ENCODE data around the gene EMID1. TPM values are rescaled to one million over a fixed set of nuclear protein-coding genes. Genes with fewer than 3 reads are reported as not detected.

EMID1 gene
- total RNA-seq, 2 donors from 2014 or later = 0.14 TPM; not detected in 1

DNA sequence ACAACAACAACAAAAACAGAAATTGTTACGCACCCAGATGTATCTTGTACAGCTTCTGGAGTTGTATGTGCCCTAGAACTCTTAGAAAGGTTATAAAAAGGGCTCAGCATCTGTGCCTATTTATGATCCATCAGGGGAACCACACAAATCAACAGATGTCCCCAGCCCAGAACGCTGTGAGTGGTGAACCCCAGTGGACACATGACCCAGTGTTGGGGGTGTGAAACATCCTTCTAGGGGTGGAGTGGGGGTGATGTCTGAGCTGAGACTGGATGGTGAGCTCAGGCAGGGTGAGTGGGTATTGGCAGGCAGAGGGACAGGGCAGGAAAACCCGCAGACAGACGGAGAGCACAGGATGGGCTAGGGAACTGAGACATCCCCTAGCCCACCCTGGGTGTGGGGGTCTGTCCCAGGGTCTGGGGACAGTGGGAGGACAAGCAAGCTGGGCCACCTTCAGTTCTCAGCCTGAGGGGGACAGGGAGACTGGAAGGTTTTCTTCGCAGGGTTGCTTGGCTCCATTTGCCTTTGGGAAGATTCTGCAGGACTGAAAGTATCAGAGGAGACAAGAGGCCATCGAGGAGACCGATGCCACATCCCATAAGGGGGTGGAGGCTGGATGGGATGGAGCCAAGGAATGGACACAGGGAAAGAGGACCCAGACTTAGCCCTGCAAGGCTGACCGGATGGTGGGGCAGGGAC is 5.8 kb upstream of the EMID1 start:
- Mint-ChIP-seq H3K36me3 (ENCODE audit: insufficient read depth in 2 of 2) (peaks cover 2 to 3% of the 10 kb centered on the region in 2 donors), H3K27ac (no peak overlapping the region), H3K4me3 (no peak overlapping the region), H3K27me3 (ENCODE audit: low read depth) (peaks cover 50% of the 10 kb centered on the region), H3K9me3 (no peaks in the 10 kb centered on the region), H3K4me1 (ENCODE audit: low read depth) (peaks cover 27% of the 10 kb centered on the region)
- ATAC-seq (replicated peaks in 1 of 2) = no peak
- no peak for DNase-seq

GRCh38 chr22:29200901-29201300 is 4.8 kb upstream of the EMID1 start:
- no peak for ATAC-seq (replicated peaks in 1 of 2)
- Mint-ChIP-seq H3K36me3 (ENCODE audit: insufficient read depth in 2 of 2) (no peaks in the 10 kb centered on the region), H3K27ac (no peak overlapping the region), H3K27me3 (ENCODE audit: low read depth) (peaks cover 52% of the 10 kb centered on the region), H3K9me3 (no peaks in the 10 kb centered on the region), H3K4me1 (ENCODE audit: low read depth) (peaks cover 27% of the 10 kb centered on the region), H3K4me3 (no peak overlapping the region)
- DNase-seq = no peak

DNA sequence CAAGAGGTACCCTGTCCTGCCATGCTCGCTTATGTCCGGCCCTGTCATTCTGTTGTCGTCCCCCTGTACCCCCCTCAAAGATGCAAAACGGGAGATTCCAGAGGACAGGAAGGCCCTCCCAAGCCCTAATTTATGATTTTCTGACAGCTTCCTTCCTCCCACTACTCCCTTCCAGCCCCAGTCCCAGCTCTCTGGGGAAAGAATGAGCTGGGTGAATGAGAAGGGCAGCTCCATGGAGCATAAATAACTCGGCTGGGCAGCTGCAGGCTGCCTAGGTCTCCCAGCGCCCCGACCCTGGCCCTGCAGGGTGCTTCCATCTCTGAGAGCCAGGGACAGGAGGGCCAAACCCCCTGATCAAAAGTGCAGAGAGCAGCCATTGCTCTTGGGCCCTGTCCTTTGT is 3.9 kb upstream of the EMID1 start:
- no peak overlapping the region for H3K27ac Mint-ChIP-seq
- peaks cover 60% of the 10 kb centered on the region for H3K27me3 Mint-ChIP-seq (ENCODE audit: low read depth)
- H3K9me3 Mint-ChIP-seq = no peaks in the 10 kb centered on the region

DNA sequence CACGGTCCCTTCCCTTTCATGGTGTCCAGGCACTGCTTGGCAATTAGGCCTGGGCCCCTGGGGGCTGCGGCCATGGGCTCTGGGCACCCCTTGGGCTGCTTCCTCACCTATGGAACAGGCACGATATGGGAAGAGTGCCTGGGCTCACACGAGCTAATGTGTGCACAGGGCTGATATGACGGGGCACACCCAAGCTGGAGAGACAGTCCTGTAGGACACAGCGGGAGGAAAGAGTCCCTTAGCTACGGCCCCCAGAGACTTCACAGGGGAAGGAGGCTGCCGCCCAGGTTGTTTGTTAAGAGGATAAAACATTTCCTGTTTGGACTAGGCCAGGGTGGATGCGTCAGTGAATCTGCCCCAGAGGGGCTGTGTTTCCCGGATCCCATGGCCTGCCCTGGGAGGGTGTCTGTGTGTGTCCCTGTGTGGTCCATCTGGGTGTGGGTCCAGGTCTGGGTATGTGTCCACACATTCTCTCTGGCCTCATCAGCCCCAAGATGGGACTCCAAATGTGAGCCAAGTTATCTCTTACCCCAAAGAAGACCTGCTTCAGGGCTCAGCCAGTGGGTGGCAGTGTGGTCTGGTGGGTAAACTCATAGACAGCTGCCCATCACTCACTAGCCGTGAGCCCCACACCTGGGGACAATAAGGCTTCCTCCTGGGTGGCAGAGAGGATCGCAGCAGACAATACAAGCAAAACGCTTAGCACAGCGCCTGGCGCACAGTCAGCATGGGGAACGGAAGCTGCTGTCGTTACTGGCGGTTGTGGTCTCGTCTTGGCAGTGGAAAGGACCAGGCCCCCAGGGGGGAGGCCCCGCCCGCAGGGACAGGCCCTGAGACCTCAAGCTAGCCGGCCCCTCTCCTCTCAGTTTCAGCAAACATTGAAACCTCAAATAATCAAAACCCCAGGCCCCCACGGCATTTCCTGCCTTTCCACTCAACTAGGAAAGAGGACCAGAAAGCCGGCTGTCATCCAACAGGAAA is 3.2 kb upstream of the EMID1 start:
- no peaks in the 10 kb centered on the region for H3K9me3 Mint-ChIP-seq
- peaks cover 67% of the 10 kb centered on the region for H3K27me3 Mint-ChIP-seq (ENCODE audit: low read depth)
- peaks cover 32% of the 10 kb centered on the region for H3K4me1 Mint-ChIP-seq (ENCODE audit: low read depth)
- no peaks in the 10 kb centered on the region for H3K36me3 Mint-ChIP-seq (ENCODE audit: insufficient read depth in 2 of 2)
- peak overlapping the region; percentile 22 for H3K27ac Mint-ChIP-seq
- ATAC-seq (replicated peaks in 1 of 2) = peak; percentile 93 to 95
- peak; percentile 82 to 83 for DNase-seq
- H3K4me3 Mint-ChIP-seq = peak overlapping the region; percentile 53 to 68

More for the DNA sequence above, 3.9 kb upstream of the EMID1 start:
- no peaks in the 10 kb centered on the region for H3K36me3 Mint-ChIP-seq (ENCODE audit: insufficient read depth in 2 of 2)
- ATAC-seq (replicated peaks in 1 of 2) = no peak
- peaks cover 32% of the 10 kb centered on the region for H3K4me1 Mint-ChIP-seq (ENCODE audit: low read depth)
- no peak for DNase-seq
- no peak overlapping the region for H3K4me3 Mint-ChIP-seq

GRCh38 chr22:29203488-29204454 is 1.9 kb upstream of the EMID1 start:
- no peak for DNase-seq
- Mint-ChIP-seq H3K27ac (no peak overlapping the region), H3K4me3 (no peak overlapping the region), H3K27me3 (ENCODE audit: low read depth) (peaks cover 62% of the 10 kb centered on the region), H3K9me3 (no peaks in the 10 kb centered on the region), H3K4me1 (ENCODE audit: low read depth) (peaks cover 32% of the 10 kb centered on the region), H3K36me3 (ENCODE audit: insufficient read depth in 2 of 2) (no peaks in the 10 kb centered on the region)
- no peak for ATAC-seq (replicated peaks in 1 of 2)

DNA sequence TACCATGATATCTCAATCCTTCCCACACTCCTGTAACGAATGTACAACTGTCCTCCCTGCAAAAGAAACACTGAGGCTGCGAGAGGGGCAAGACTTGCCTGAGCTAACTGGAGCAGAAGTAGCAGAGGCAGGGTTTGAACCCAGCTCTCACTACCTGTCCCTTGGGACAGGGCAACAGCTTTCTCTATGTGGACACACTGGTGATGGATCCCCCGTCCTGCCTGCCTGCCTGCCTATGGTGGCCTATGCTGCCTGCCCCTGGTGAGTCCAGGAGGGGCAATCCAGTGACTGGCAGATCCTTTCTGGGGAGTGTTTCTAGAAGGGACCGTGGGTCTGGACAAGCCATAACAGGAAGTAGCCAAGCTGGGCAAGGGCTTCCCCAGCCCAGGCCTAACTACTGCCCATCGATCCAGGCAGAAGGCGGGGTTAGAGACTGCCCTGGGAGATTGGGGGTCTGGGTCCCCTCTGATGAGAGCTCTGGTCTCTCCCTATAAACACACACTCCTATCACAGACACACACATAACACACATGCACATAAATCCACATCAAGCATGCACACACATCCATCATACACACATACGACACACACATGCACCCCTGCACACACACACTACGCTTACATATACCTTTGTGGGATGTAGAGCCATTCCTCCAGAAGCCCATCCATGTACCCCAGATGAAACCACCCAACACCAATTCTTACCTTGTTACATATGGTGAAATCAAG is 1.1 kb upstream of the EMID1 start:
- DNase-seq = no peak
- Mint-ChIP-seq H3K9me3 (no peaks in the 10 kb centered on the region), H3K36me3 (ENCODE audit: insufficient read depth in 2 of 2) (no peaks in the 10 kb centered on the region), H3K4me3 (peak overlapping the region in 1 of 2 donors; percentile 1), H3K27me3 (ENCODE audit: low read depth) (peaks cover 60% of the 10 kb centered on the region), H3K4me1 (ENCODE audit: low read depth) (peaks cover 32% of the 10 kb centered on the region), H3K27ac (no peak overlapping the region)
- no peak for ATAC-seq (replicated peaks in 1 of 2)

DNA sequence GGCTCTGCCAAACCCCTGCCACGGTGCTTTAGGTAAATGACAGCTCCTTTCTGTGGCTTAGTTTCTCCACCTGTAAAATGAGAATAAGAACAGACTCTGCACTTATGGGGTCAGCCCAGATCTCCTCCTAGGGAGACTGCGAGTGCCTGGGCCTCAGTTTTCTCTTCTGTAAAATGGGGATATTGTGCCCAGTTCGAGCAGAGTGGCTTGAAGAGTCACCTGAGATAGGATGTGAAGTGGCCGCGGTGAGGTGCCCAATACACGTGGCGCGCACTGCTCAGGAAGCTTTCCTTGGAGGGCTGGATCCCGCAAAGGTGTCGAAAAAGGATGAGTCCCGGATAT is 473 bp upstream of the EMID1 start:
- no peak for DNase-seq
- Mint-ChIP-seq H3K27me3 (ENCODE audit: low read depth) (peaks cover 54% of the 10 kb centered on the region), H3K4me3 (peak overlapping the region; percentile 39 to 60)

DNA sequence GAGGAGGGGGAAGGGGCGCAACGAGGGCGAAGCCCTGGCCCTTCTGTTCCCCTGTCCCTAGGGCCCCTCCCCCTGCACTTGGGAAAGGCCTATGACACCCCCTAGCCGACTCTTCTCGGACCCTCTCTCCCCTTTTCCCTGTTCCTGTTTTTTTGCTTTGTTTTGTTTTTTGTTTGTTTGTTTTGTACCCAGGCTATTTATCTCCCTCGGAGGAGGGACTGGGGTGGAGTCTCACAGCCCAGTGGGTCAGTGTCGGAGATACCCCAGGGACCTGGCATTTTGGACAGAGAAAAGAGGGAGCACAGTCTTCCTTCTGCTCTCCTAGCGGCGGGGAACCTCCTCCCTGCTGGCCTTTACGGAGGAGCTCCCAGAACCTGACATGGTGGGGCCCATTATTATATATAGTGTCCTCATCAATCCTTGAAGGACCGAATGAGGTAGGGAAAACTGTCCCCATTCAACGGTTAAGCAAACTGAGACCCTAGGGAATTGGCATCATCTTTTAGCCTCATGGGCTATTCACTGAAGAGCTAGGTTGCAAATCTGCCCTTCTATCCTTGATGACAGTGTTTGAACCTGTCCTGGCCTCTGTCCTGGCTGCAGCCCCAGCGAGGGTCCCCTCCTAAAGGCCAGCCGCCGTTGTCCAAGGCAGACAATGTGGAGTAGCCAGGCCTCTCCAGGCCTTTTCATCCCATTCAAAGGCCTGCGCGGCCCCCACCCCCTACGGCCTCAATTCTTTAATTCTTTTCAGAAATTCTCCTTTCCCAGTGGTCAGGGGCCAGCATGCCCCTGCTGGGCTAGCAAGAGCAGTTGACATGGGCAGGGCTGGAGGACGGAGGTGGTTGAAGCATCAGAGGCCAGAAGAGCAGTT is 911 bp downstream of the EMID1 start:
- Mint-ChIP-seq H3K9me3 (no peaks in the 10 kb centered on the region), H3K27ac (no peak overlapping the region), H3K27me3 (ENCODE audit: low read depth) (peaks cover 41% of the 10 kb centered on the region), H3K4me1 (ENCODE audit: low read depth) (peaks cover 32% of the 10 kb centered on the region), H3K36me3 (ENCODE audit: insufficient read depth in 2 of 2) (no peaks in the 10 kb centered on the region), H3K4me3 (peak overlapping the region; percentile 64)
- ATAC-seq (replicated peaks in 1 of 2) (no peak), DNase-seq (no peak)

More for the DNA sequence above, 473 bp upstream of the EMID1 start:
- ATAC-seq (replicated peaks in 1 of 2) = no peak
- Mint-ChIP-seq H3K36me3 (ENCODE audit: insufficient read depth in 2 of 2) (no peaks in the 10 kb centered on the region), H3K27ac (no peak overlapping the region), H3K4me1 (ENCODE audit: low read depth) (peaks cover 32% of the 10 kb centered on the region), H3K9me3 (no peaks in the 10 kb centered on the region)

- DNase-seq = no peak
- no peak overlapping the region for H3K27ac Mint-ChIP-seq
- H3K36me3 Mint-ChIP-seq (ENCODE audit: insufficient read depth in 2 of 2) = no peaks in the 10 kb centered on the region
- H3K9me3 Mint-ChIP-seq = no peaks in the 10 kb centered on the region
- H3K4me1 Mint-ChIP-seq (ENCODE audit: low read depth) = peaks cover 26% of the 10 kb centered on the region
- ATAC-seq (replicated peaks in 1 of 2) = no peak
- H3K4me3 Mint-ChIP-seq = no peak overlapping the region
- peaks cover 36% of the 10 kb centered on the region for H3K27me3 Mint-ChIP-seq (ENCODE audit: low read depth)
These were observed 1.5 kb downstream of the EMID1 start for GRCh38 chr22:29207243-29207550.

GRCh38 chr22:29207562-29208501 is 2.1 kb downstream of the EMID1 start:
- no peak for ATAC-seq (replicated peaks in 1 of 2)
- H3K27me3 Mint-ChIP-seq (ENCODE audit: low read depth) = peaks cover 36% of the 10 kb centered on the region
- H3K9me3 Mint-ChIP-seq = no peaks in the 10 kb centered on the region
- no peaks in the 10 kb centered on the region for H3K36me3 Mint-ChIP-seq (ENCODE audit: insufficient read depth in 2 of 2)
- no peak overlapping the region for H3K27ac Mint-ChIP-seq
- no peak for DNase-seq
- no peak overlapping the region for H3K4me3 Mint-ChIP-seq
- H3K4me1 Mint-ChIP-seq (ENCODE audit: low read depth) = peaks cover 20% of the 10 kb centered on the region

DNA sequence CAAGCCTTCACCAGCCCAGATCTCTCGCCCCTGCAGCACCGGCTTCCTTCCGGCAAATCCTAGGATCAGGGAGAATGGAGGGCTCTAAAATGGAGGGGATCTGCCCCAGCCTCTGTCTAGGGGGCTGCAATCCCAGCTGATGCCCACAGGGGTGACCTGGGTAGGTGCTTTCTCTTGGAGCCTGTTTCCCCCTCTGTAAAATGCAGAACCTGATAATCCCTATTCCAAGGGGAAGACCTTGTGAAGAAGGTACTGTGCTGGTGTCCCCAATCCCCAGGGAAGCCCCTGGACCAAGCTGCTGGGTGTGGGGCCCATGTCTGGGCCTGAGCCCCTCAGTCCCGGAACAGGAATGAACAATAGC is 2.8 kb downstream of the EMID1 start:
- Mint-ChIP-seq H3K27ac (no peak overlapping the region), H3K4me3 (no peak overlapping the region), H3K36me3 (ENCODE audit: insufficient read depth in 2 of 2) (no peaks in the 10 kb centered on the region), H3K4me1 (ENCODE audit: low read depth) (peaks cover 14% of the 10 kb centered on the region), H3K27me3 (ENCODE audit: low read depth) (peaks cover 36% of the 10 kb centered on the region), H3K9me3 (no peaks in the 10 kb centered on the region)
- ATAC-seq (replicated peaks in 1 of 2) (no peak), DNase-seq (no peak)
